B cell (primary cell): ENCODE results near the gene CPED1. TPM values are rescaled to one million over a fixed set of nuclear protein-coding genes. Genes with fewer than 3 reads are reported as not detected.

ENCODE experiments used
- ATAC-seq: fragments of 200-7000 bp; cut with Tn5 transposase; one replicate; pipeline ENCODE4 v1.10.0; 2021; ENCODE audit warnings: low read depth, mild to moderate bottlenecking, moderate number of reproducible peaks, moderate library complexity
- CTCF ChIA-PET: fragments of 350-600 bp; sonication (Branson Sonifier 250); formaldehyde crosslinking; loops from one replicate; lab custom pipeline; 2021; ENCODE audit warnings: antibody characterized with exemption, inconsistent platforms; lab: Charles Lee
- POLR2A ChIA-PET: fragments of 350-600 bp; sonication (Branson Sonifier 250); formaldehyde crosslinking; loops from one replicate; lab custom pipeline; 2021; ENCODE audit warnings: antibody characterized with exemption; lab: Charles Lee
- DNase-seq: peaks from one replicate; pipeline ENCODE4 v3.0.0; 2013
- H2AFZ ChIP-seq: 2 replicates; pipeline ENCODE4 v1.6.1; 2012; ENCODE audit warnings: mild to moderate bottlenecking, low read depth, low read length; ENCODE audit not compliant: insufficient read depth, poor library complexity, severe bottlenecking
- H3K27ac ChIP-seq, 2 donors: 1 replicate in 1 of 2; 2 replicates in 1 of 2; pipeline ENCODE4 v1.5.1; 2012 to 2013; ENCODE audit warnings: low read length in 2 of 2, mild to moderate bottlenecking in 2 of 2, moderate library complexity in 1 of 2
- H3K27me3 ChIP-seq, 4 experiments: fragments of 200-600 bp in 1 of 4; sonication (generic) in 1 of 4; replicated peaks in 1 of 4; 1 replicate in 2 of 4; 2 replicates in 2 of 4; pipeline versions ENCODE4 v1.6.1 to v1.7.0; 2013 to 2016; ENCODE audit warnings: low read length in 3 of 4, mild to moderate bottlenecking in 2 of 4, mixed read lengths in 1 of 4, moderate library complexity in 1 of 4; ENCODE audit not compliant: insufficient read depth in 4 of 4, control insufficient read depth in 3 of 4; ENCODE audit errors: control extremely low read depth in 1 of 4
- H3K36me3 ChIP-seq, 2 experiments: replicated peaks in 1 of 2; 1 replicate in 1 of 2; 2 replicates in 1 of 2; pipeline versions ENCODE4 v1.6.1 to v1.7.1; 2013; ENCODE audit warnings: low read length in 1 of 2; ENCODE audit not compliant: insufficient read depth in 2 of 2, control insufficient read depth in 1 of 2; ENCODE audit errors: control extremely low read depth in 1 of 2, extremely low read depth in 1 of 2
- H3K4me1 ChIP-seq, 2 donors: fragments of 200-600 bp in 1 of 2; sonication (generic) in 1 of 2; 1 replicate in 1 of 2; 2 replicates in 1 of 2; pipeline versions ENCODE4 v1.5.1 to v1.6.1; 2013 to 2017; ENCODE audit warnings: low read length in 2 of 2; ENCODE audit not compliant: control insufficient read depth in 2 of 2, insufficient read depth in 2 of 2
- H3K4me2 ChIP-seq: replicated peaks from 2 replicates; pipeline ENCODE3; 2012; ENCODE audit warnings: mild to moderate bottlenecking, low read depth, low read length; ENCODE audit not compliant: poor library complexity, severe bottlenecking
- H3K4me3 ChIP-seq, 5 experiments: fragments of 200-600 bp in 1 of 5; sonication (generic) in 1 of 5; 1 replicate in 3 of 5; 2 replicates in 2 of 5; pipeline versions ENCODE4 v1.5.1 to v1.7.0; 2011 to 2016; ENCODE audit warnings: low read length in 4 of 5, mild to moderate bottlenecking in 4 of 5, low read depth in 2 of 5, control low read depth in 1 of 5, moderate library complexity in 1 of 5; ENCODE audit not compliant: insufficient read depth in 1 of 5; ENCODE audit errors: control extremely low read depth in 1 of 5, extremely low read depth in 1 of 5
- H3K79me2 ChIP-seq: fragments of 200-600 bp; sonication (generic); one replicate; pipeline ENCODE4 v1.6.0; 2016; ENCODE audit warnings: low read length; ENCODE audit not compliant: control insufficient read depth, insufficient read depth
- H3K9ac ChIP-seq: fragments of 200-600 bp; sonication (generic); 2 replicates; pipeline ENCODE4 v1.6.1; 2017; ENCODE audit warnings: mild to moderate bottlenecking, low read length, moderate library complexity
- H3K9me3 ChIP-seq, 3 donors: one replicate each; pipeline versions ENCODE4 v1.6.1 to v1.7.1; 2013; ENCODE audit warnings: low read length in 2 of 3; ENCODE audit not compliant: control insufficient read depth in 2 of 3, insufficient read depth in 1 of 3; ENCODE audit errors: control extremely low read depth in 1 of 3
- H4K20me1 ChIP-seq: 2 replicates; pipeline ENCODE4 v1.6.0; 2012; ENCODE audit warnings: mild to moderate bottlenecking, low read length; ENCODE audit not compliant: insufficient read depth, control insufficient read depth, poor library complexity, severe bottlenecking
- H3K27ac Mint-ChIP-seq: one replicate; pipeline ENCODE4 v1.8.0; 2021; ENCODE audit warnings: mixed read lengths
- H3K27me3 Mint-ChIP-seq: one replicate; pipeline ENCODE4 v1.8.0; 2021; ENCODE audit warnings: mixed read lengths
- H3K4me1 Mint-ChIP-seq: one replicate; pipeline ENCODE4 v1.8.0; 2021; ENCODE audit warnings: mixed read lengths
- H3K4me3 Mint-ChIP-seq: one replicate; pipeline ENCODE4 v1.8.0; 2021; ENCODE audit warnings: mixed read lengths
- H3K9me3 Mint-ChIP-seq: one replicate; pipeline ENCODE4 v1.8.0; 2022; ENCODE audit warnings: mixed read lengths; ENCODE audit not compliant: insufficient read depth
- EZH2 ChIP-seq: IDR thresholded peaks from 2 replicates; pipeline ENCODE4 v1.6.1; 2012; ENCODE audit warnings: borderline replicate concordance, low read depth, mild to moderate bottlenecking, moderate library complexity, low read length; ENCODE audit not compliant: insufficient read depth, poor library complexity, severe bottlenecking
- WGBS: methylation state at CpG from one replicate; pipeline ENCODE4 v1.1.5; 2013; ENCODE audit warnings: missing lambda C conversion rate; ENCODE audit not compliant: insufficient coverage; 5-methylcytosine and 5-hydroxymethylcytosine counted together
- intact Hi-C: fragments of 100-400 bp; cut with micrococcal nuclease; formaldehyde crosslinking; loops from one replicate; pipeline ENCODE4 v1.10.0; 2022
- polyA plus RNA-seq: library from polyadenylated mRNA; depleted of rRNA; stranded (reverse); fragments of >200 nt; gene quantifications from 2 replicates; pipeline ENCODE4 v1.2.3, GENCODE V29; 2012
- total RNA-seq, 2 donors: library from RNA; stranded (reverse); fragments of 120-200 nt in 1 of 2; gene quantifications; 1 replicate in 1 of 2; 2 replicates in 1 of 2; pipeline versions ENCODE4 v1.2.3 to v1.2.4, GENCODE V29; 2013 to 2022
- TF ChIP-seq, protein P1 (sequence below): fragments of 200-600 bp; IDR thresholded peaks from one replicate; pipeline ENCODE4 v1.8.0; 2022; ENCODE audit warnings: antibody characterized with exemption, mild to moderate bottlenecking

Gene CPED1
- total and polyA plus RNA-seq, 2 donors (not counting 1 experiment from before 2014, with no cell fraction given): 0.44 to 3.8 TPM

GRCh38 chr7:121054925-121055324 is 66.4 kb downstream of the CPED1 start:
- no peak overlapping the region for H3K9ac ChIP-seq
- Mint-ChIP-seq H3K27me3 (peaks cover 7% of the 10 kb centered on the region), H3K4me3 (no peak overlapping the region), H3K4me1 (no peaks in the 10 kb centered on the region), H3K27ac (no peak overlapping the region), H3K9me3 (no peaks in the 10 kb centered on the region)
- no peak overlapping the region for H3K4me3 ChIP-seq
- DNase-seq: no peak
- no peak for ATAC-seq
- no peak overlapping the region for H3K27ac ChIP-seq
- no peaks in the 10 kb centered on the region for H3K79me2 ChIP-seq
- WGBS: no CpG with 5 or more reads among the region's 1 CpG
- no peak overlapping the region for H3K4me2 ChIP-seq
- POLR2A ChIA-PET: no interaction called here
- H3K4me1 ChIP-seq: no peaks in the 10 kb centered on the region
- no peaks in the 10 kb centered on the region for H3K9me3 ChIP-seq
- no peak for TF ChIP-seq EZH2
- H3K27me3 ChIP-seq: no peaks in the 10 kb centered on the region
- no peaks in the 10 kb centered on the region for H4K20me1 ChIP-seq
- no peak overlapping the region for H2AFZ ChIP-seq
- no peaks in the 10 kb centered on the region for H3K36me3 ChIP-seq
- intact Hi-C loops: no loop called here
- CTCF ChIA-PET: no interaction called here

GRCh38 chr7:121057878-121058277 is 69.4 kb downstream of the CPED1 start:
- POLR2A ChIA-PET: no interaction called here
- intact Hi-C loops: no loop called here

More at GRCh38 chr7:121057878-121058277, 69.4 kb downstream of the CPED1 start:
- Histone ChIP-seq H3K36me3 (no peaks in the 10 kb centered on the region), H3K27ac (no peak overlapping the region), H3K4me3 (no peak overlapping the region), H3K4me1 (no peaks in the 10 kb centered on the region), H3K9ac (no peak overlapping the region), H3K79me2 (no peaks in the 10 kb centered on the region), H3K27me3 (no peaks in the 10 kb centered on the region), H4K20me1 (no peaks in the 10 kb centered on the region), H3K4me2 (no peak overlapping the region), H2AFZ (no peak overlapping the region), H3K9me3 (no peaks in the 10 kb centered on the region)
- Mint-ChIP-seq H3K27me3 (peaks cover 9% of the 10 kb centered on the region), H3K27ac (no peak overlapping the region), H3K9me3 (no peaks in the 10 kb centered on the region), H3K4me3 (no peak overlapping the region), H3K4me1 (no peaks in the 10 kb centered on the region)
- 98% methylated on average over 5 of the region's 5 CpGs for WGBS
- DNase-seq (no peak), ATAC-seq (no peak)
- TF ChIP-seq, protein P1, sequence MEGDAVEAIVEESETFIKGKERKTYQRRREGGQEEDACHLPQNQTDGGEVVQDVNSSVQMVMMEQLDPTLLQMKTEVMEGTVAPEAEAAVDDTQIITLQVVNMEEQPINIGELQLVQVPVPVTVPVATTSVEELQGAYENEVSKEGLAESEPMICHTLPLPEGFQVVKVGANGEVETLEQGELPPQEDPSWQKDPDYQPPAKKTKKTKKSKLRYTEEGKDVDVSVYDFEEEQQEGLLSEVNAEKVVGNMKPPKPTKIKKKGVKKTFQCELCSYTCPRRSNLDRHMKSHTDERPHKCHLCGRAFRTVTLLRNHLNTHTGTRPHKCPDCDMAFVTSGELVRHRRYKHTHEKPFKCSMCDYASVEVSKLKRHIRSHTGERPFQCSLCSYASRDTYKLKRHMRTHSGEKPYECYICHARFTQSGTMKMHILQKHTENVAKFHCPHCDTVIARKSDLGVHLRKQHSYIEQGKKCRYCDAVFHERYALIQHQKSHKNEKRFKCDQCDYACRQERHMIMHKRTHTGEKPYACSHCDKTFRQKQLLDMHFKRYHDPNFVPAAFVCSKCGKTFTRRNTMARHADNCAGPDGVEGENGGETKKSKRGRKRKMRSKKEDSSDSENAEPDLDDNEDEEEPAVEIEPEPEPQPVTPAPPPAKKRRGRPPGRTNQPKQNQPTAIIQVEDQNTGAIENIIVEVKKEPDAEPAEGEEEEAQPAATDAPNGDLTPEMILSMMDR: no peak
- TF ChIP-seq EZH2: no peak
- CTCF ChIA-PET: interaction anchor here (0.9 to 1.5 kb wide), 2 partner anchors 71 to 252 kb away, joined by 3 to 4 read pairs; no protein-coding TSS in a partner anchor
